Fibroblast of the aortic adventitia (primary cell): ENCODE measurements around the gene LAMA4. TPM values are rescaled to one million over a fixed set of nuclear protein-coding genes. Genes with fewer than 3 reads are reported as not detected.

Experiments used
- DNase-seq: peaks from one replicate; pipeline ENCODE4 v3.0.0-alpha.2; 2010; ENCODE audit warnings: low read depth
- H3K4me3 ChIP-seq: 2 replicates; pipeline ENCODE4 v1.5.1; 2011; ENCODE audit warnings: low read depth, mild to moderate bottlenecking, control low read depth, low read length, moderate library complexity
- total RNA-seq: library from RNA; depleted of rRNA; stranded (reverse); fragments of >200 nt; gene quantifications from 2 replicates; pipeline ENCODE4 v1.2.3, GENCODE V29; 2012; ENCODE audit warnings: low replicate concordance
- TF ChIP-seq, protein P1 (sequence below): IDR thresholded peaks from 2 replicates; pipeline ENCODE4 v1.5.1; 2011; ENCODE audit warnings: mild to moderate bottlenecking, low read length, control low read depth, inconsistent platforms; ENCODE audit not compliant: insufficient read depth

LAMA4 gene
- total RNA-seq, 1 donor = 306 TPM

DNA sequence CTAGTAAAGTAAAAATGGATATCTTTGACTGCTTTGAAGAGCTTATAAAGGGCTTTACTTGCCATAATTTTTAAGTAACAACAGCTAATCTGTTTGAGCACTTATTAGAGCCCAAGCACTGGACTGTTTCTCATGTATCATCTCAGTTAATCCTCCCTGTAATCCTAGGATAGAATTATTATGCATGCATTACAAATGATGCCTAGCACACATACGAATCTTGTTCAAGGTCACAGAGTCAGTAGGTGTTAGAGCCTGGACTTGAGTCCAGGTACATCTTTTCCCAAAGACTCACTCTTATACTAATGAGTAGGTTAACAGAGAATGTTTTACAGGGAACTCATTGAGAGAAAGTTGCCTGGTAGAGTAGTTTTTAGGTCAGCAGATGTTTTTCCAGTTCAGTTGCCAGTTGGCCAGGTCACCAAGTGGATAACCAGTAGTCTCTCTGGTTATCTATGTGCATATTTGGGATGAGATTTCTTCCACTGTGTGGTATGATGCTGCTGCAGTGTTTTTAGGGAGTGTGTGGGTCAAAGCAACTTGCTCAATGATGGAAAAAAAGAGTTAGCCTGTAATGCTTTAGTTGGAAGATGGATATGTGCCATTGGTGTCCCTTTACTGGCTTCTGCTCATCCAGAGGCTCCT lies 32.3 kb upstream of the LAMA4 start:
- peak; percentile 34 for DNase-seq
- TF ChIP-seq, protein P1, sequence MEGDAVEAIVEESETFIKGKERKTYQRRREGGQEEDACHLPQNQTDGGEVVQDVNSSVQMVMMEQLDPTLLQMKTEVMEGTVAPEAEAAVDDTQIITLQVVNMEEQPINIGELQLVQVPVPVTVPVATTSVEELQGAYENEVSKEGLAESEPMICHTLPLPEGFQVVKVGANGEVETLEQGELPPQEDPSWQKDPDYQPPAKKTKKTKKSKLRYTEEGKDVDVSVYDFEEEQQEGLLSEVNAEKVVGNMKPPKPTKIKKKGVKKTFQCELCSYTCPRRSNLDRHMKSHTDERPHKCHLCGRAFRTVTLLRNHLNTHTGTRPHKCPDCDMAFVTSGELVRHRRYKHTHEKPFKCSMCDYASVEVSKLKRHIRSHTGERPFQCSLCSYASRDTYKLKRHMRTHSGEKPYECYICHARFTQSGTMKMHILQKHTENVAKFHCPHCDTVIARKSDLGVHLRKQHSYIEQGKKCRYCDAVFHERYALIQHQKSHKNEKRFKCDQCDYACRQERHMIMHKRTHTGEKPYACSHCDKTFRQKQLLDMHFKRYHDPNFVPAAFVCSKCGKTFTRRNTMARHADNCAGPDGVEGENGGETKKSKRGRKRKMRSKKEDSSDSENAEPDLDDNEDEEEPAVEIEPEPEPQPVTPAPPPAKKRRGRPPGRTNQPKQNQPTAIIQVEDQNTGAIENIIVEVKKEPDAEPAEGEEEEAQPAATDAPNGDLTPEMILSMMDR = no peak
- no peak overlapping the region for H3K4me3 ChIP-seq

DNA sequence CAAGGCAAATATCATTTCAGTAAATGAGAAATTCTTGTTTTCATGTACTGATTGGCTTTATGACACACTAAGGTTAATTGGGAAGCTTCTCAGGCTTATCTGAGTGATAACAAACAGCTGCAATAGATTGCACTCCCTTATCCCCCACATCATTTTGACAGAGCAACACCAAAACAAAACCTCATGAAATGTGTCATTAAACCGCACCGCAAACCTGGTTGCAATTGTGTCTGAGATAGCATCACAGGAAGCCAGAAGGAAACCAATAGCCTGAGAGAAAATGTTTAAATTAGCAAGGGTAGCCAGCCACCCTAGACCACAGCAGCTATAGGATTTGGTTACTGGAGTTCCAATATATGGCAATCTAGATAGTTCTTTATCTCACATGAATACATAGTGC lies 31.6 kb upstream of the LAMA4 start:
- H3K4me3 ChIP-seq = no peak overlapping the region
- no peak for DNase-seq
- TF ChIP-seq, protein P1 = no peak

DNA sequence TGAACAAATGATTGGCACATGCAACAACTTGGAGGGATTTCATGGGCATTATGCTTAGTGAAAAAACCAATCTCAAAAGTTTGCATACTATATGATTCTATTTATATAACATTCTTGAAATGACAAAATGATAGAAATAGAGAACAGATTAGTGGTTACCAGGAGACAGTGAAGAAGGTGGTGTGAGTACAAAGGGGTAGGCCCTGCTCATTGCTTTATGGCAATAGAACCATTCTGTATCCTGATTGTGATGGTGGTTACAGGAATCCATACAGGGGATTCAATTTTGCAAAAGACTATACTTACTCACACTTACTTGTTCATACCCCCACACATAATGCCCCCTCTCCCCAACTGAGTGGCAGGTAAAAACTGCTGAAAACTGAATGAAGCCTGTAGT lies 30.2 kb upstream of the LAMA4 start:
- TF ChIP-seq, protein P1 = no peak
- H3K4me3 ChIP-seq = no peak overlapping the region
- no peak for DNase-seq

DNA sequence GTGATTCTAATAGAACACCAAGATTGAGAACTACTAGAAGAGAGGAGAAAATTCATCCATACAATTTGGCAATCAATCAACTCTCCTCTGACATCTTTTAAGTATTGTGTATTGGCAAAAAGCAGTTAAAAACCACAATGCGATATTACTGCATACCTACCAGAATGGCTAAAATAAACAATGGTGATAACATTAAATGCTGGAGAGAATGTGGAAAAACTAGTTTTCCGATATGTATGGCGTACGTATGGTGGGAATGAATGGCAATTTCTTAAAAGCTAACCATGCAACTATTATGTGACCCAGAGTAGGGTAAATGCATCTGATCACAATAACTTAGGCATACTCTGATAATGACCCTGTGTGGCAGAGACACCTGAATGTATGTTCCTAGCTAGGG lies 29.3 kb upstream of the LAMA4 start:
- TF ChIP-seq, protein P1 = no peak
- no peak overlapping the region for H3K4me3 ChIP-seq
- DNase-seq = no peak

DNA sequence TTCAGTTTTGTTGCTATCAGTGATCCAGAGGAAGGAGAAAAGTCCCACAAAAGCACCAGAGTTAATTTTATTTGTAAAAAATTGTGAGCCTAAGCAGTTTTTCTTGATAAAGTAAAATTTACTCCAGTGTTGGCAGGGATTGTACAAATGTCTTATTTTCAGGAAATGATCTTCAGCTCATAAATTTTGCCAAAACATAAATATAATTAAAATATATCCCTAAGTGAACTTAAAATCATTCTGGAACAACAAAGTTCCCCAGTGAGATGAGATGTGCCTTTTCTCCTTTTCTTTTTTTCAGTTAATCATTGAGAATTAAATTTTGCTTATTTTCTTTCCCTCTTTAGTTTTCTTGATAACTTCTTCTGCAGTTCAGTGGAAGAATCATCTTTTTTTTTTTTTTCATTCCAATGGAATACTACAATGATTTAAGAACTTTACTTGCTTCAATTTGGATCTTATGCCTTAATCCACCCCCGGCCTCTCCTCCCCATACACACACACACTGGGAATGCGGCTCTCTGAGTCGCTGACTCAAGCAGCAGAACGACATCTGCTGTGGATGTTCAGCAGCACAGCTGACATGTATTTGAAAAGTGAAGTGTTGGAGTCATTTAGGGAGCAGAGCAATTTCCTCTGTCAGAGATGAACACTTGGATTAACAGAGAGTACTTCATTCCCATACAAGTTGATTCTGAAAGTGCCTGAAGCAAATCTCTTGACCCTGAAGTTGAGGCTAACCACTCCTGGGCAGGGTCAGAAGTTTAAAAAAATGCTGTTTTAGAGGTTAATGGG lies 27.7 kb upstream of the LAMA4 start:
- TF ChIP-seq, protein P1 = peak; percentile 54
- peak; percentile 82 for DNase-seq
- H3K4me3 ChIP-seq = no peak overlapping the region

DNA sequence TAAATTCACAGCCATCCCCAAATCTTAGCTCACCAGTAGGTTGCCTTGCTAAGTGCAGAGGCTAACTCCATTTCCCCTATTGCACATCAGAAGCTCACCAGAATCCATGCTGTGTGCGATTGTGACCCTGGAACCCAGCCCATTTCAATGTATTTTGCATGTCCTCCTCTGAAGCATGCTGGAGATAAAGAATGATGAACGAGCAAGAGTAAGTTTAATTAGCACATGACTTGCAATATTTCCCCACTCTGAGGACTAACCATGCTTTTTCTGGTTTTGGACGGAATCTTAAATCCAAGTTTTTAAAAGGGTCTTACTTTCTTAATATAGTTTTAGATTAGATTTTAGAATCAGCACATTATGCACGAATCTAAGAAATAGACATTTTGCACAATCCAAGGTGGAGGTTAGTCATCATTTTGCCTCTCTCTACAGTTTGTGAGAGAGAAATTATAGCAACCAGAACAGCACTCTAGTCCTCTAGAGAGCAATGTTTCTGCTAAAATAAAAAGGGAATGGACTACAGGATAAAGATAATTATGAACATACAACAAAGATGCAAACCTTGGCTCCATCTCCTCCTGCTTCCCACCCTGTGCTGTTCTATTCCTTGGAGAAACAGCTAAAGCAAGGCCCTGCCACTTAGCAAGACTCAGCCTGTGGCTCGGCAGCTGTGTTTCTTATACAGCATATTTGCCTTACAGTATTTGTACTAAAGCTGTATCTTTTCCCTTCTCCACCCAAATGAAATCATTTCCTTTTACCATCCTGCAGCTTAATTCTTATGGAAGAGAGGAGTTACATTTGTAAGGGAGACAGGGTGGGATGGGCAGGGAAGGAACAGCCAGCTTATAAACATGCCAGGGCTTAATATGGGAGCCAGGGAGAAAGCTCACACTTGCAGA lies 24.9 kb upstream of the LAMA4 start:
- TF ChIP-seq, protein P1 = no peak
- peak; percentile 56 for DNase-seq
- no peak overlapping the region for H3K4me3 ChIP-seq
